Stimulated activated naive CD4-positive, alpha-beta T cell treated with Interleukin-2 at 50 U/mL for 16 hours (primary cell): Measurements from ENCODE around the gene SMIM27.
"Not testable (repeated sequence)": the region's sequence is repeated elsewhere in the genome, so short reads cannot be mapped to it uniquely, and the experiment has no call there.

Experiments
- DNase-seq: peaks from one replicate; lab custom pipeline; 2025; lab: John Stamatoyannopoulos, UW

SMIM27 gene

GRCh38 chr9:32596936-32597335 is 44.8 kb downstream of the SMIM27 start:
- DNase-seq, result no peak

DNA sequence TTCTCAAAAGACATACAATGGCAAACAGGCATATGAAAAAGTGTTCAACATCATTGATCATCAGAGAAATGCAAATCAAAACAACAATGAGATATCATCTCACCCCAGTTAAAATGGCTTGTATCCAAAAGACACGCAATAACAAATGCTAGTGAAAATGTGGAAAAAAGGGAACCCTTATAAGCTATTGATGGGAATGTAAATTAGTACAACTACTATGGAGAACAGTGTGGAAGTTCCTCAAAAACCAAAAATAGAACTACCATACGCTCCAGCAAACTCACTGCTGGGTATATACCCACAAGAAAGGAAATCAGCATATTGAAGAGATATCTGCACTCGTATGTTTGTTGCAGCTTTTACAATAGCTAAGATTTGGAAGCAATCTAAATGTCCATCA is 46.9 kb downstream of the SMIM27 start:
- DNase-seq, result not testable (repeated sequence)
